Activated CD4-positive, alpha-beta T cell treated with anti-CD3 and anti-CD28 coated beads for 4 hours (primary cell): ENCODE results near the gene GRHL3.
A peak's percentile ranks its signal among the peaks of the same experiment; 100 is the strongest.

ENCODE experiments used
- DNase-seq, 2 donors: peaks; one replicate each; pipeline ENCODE4 v3.0.0-alpha.2; 2020

The GRHL3 gene

GRCh38 chr1:24318615-24319311 is 394 bp upstream of the GRHL3 start:
- no peak for DNase-seq

- no peak for DNase-seq
These were observed 805 bp downstream of the GRHL3 start for GRCh38 chr1:24319962-24320361.

- no peak for DNase-seq
These were observed 2.0 kb downstream of the GRHL3 start for GRCh38 chr1:24321126-24321525.

GRCh38 chr1:24321697-24322469 is 2.7 kb downstream of the GRHL3 start:
- peak; percentile 53 to 56 for DNase-seq

- no peak for DNase-seq
These were observed 3.5 kb downstream of the GRHL3 start for GRCh38 chr1:24322470-24323177.

- no peak for DNase-seq
These were observed 4.1 kb downstream of the GRHL3 start for GRCh38 chr1:24323281-24323680.

- DNase-seq = no peak
These were observed 5.7 kb downstream of the GRHL3 start for GRCh38 chr1:24324903-24325302.

GRCh38 chr1:24325587-24326449 is 6.7 kb downstream of the GRHL3 start:
- no peak for DNase-seq

- no peak for DNase-seq
These were observed 8.3 kb downstream of the GRHL3 start for GRCh38 chr1:24327486-24327885.

GRCh38 chr1:24327891-24328290 is 8.7 kb downstream of the GRHL3 start:
- DNase-seq = no peak

GRCh38 chr1:24329331-24329730 is 10.2 kb downstream of the GRHL3 start:
- DNase-seq = no peak

- DNase-seq = no peak
These were observed 10.8 kb downstream of the GRHL3 start for GRCh38 chr1:24329797-24330543.

- DNase-seq = no peak
These were observed 13.0 kb downstream of the GRHL3 start for GRCh38 chr1:24331961-24332673.

- DNase-seq = no peak
These were observed 16.9 kb downstream of the GRHL3 start for GRCh38 chr1:24336075-24336474.

- no peak for DNase-seq
These were observed 18.3 kb downstream of the GRHL3 start for GRCh38 chr1:24337455-24337854.

- no peak for DNase-seq
These were observed 19.3 kb downstream of the GRHL3 start for GRCh38 chr1:24338447-24338846.

- no peak for DNase-seq
These were observed 20.8 kb downstream of the GRHL3 start for GRCh38 chr1:24339996-24340395.

- DNase-seq = no peak
These were observed 21.6 kb downstream of the GRHL3 start for GRCh38 chr1:24340770-24341169.

GRCh38 chr1:24341260-24341659 is 22.1 kb downstream of the GRHL3 start:
- DNase-seq = no peak

GRCh38 chr1:24343412-24344089 is 24.4 kb downstream of the GRHL3 start:
- DNase-seq = no peak
